Measurements from ENCODE around the gene CARNS1. TPM values are rescaled to one million over a fixed set of nuclear protein-coding genes. Genes with fewer than 3 reads are reported as not detected.
A peak's percentile ranks its signal among the peaks of the same experiment; 100 is the strongest.

The CARNS1 gene
- total and polyA plus RNA-seq, 3 donors from 2014 or later, result 0.74 to 1.6 (median 1.3) TPM

DNA sequence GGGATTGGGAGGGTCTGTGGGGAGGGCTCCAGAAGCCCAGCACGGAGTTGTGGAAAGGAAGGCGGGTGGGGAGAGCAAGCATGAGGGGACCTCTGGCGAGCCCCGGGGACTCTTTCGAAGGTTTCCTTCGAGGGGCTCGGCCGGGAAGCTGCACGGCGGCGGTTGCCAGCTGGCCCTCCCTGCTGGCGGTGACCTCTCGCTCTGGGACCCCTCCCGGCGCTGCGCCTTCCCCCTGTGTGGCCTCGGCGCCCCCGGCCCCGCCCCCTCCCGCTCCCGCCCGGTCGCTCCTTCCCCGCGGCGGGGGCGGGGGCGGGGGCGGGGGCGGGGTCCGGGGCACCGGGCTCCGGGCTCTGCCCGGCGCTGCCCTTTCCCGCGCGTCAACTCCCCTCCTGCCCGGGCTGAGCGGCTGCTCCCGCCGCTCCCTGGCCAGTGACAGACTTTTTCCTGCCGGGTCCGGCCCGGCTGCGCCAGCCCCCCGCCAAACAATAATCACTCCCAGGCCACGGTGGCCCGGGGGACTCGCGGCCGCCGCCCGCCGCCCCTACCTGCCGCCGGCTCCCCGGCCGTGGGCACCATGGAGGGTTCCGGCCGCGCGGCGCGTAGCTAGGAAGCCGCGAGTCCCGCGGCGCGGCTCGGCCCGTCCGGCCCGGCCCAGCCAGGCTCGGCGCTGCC, 43.0 kb upstream of the CARNS1 start:
- peaks cover 25% of the 10 kb centered on the region for H3K4me1 ChIP-seq
- H3K27ac ChIP-seq, result peak overlapping the region in 1 of 2 donors; percentile 91
- WGBS, 2 donors, result 0 to 1% methylated on average over 3 to 44 of the region's 78 CpGs
- intact Hi-C loops (cut with DNase I; ENCODE audit: low total_unique reads), result no loop called here
- H3K36me3 ChIP-seq (ENCODE audit: low read depth, missing control alignments), result no peaks in the 10 kb centered on the region
- TF ChIP-seq, protein P1, sequence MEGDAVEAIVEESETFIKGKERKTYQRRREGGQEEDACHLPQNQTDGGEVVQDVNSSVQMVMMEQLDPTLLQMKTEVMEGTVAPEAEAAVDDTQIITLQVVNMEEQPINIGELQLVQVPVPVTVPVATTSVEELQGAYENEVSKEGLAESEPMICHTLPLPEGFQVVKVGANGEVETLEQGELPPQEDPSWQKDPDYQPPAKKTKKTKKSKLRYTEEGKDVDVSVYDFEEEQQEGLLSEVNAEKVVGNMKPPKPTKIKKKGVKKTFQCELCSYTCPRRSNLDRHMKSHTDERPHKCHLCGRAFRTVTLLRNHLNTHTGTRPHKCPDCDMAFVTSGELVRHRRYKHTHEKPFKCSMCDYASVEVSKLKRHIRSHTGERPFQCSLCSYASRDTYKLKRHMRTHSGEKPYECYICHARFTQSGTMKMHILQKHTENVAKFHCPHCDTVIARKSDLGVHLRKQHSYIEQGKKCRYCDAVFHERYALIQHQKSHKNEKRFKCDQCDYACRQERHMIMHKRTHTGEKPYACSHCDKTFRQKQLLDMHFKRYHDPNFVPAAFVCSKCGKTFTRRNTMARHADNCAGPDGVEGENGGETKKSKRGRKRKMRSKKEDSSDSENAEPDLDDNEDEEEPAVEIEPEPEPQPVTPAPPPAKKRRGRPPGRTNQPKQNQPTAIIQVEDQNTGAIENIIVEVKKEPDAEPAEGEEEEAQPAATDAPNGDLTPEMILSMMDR (IDR thresholded peaks at IDR 0.05), result no peak
- no peak for TF ChIP-seq POLR2A (IDR thresholded peaks at IDR 0.05)
- H3K4me3 ChIP-seq, result peak overlapping the region; percentile 64 to 69
- no peaks in the 10 kb centered on the region for H3K27me3 ChIP-seq
- DNase-seq, result no peak
- H3K9me3 ChIP-seq, result no peaks in the 10 kb centered on the region

DNA sequence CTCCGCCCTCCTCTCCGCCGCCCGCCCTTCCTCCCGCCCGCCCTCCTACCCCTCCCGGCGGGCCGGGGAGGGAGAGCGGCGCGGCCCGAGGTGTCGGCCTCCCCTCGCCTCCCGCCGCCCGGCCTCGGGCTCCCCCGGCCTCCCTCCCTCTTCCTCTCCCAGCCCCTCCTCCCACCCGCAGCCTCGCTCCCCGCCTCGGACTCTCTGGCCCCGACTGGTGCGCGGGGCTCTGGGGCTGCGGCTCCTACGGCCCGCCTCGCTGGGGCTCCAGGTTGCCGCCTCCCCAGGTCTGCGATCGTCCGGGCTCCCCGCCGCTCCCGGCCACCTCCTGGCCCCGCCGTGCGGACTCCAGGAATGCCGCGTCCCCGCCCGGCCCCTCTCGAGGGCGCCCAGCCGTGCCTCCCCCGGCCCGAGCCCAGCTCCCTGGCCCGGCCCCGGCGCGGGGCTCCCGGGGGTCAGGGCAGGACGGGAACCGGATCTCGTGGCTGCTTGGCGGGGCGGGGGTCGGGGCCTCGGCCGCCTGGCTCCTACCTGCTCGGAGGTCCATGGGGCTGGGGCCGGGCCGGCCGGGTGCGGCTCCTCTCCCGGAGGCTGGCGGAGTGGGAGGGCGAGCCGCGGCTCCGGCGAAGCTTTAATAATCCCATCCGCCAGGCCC, 42.4 kb upstream of the CARNS1 start, which contains the start of gene CLCF1:
Gene CLCF1, minus strand, starts transcription at position 606 of the 655 bp plus-strand sequence. Its CDS starts 59 bp downstream, at position 547.
- H3K36me3 ChIP-seq (ENCODE audit: low read depth, missing control alignments), result no peaks in the 10 kb centered on the region
- WGBS, 2 donors, result 0% methylated on average over 12 to 67 of the region's 76 CpGs
- intact Hi-C loops (cut with DNase I; ENCODE audit: low total_unique reads), result no loop called here
- H3K27me3 ChIP-seq, result no peaks in the 10 kb centered on the region
- no peak for TF ChIP-seq POLR2A (IDR thresholded peaks at IDR 0.05)
- TF ChIP-seq, protein P1 (IDR thresholded peaks at IDR 0.05), result no peak
- no peaks in the 10 kb centered on the region for H3K9me3 ChIP-seq
- peak within 1 kb of the TSS; percentile 64 to 69 for H3K4me3 ChIP-seq
- peak within 1 kb of the TSS; percentile 56 to 91 for H3K27ac ChIP-seq
- H3K4me1 ChIP-seq, result peaks cover 24% of the 10 kb centered on the region
- DNase-seq, result peak; percentile 53

DNA sequence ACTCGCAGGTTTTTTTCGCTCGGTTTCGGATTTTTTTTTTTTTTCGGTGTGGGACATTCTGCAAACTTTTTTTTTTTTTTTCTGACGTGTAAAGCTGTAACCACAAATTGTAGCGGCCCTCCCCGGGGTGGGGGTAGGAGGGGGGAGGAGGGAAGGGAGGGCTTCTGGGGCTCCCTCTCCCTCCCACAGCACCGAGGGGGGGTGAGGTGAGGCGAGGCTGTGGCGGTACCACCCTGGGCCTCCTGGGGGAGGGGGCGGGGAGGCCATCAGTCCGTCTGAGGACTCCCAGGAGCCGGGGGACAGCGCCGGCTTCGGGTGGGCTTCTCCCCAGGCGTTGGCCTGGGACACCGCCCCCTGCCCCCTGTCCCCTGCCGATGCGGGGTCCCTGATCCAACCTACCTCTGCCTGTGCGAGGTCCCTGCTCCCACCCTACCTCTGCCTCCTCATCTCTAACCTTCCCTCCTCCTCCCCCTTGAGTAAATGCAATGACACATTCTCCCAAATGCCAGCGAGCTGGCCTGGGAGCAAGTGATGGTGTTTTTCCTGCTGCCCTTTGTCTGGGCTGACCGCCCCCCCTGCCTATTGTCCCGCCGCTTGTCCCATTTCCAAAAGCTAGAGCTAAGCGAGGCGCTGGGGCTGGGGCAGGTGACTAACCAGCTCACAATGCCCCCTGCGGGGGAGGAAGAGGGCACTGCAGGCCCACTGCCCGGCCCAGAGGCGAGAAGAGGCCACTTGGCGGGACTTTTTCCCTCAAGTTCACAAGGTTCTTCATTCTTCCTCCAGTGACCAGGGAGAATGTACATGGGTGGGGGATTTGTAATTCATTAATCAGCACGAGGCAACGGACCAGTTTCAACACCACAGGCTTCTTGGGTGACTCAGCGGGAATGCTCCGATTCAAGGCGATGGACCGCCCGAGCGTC, 41.6 kb upstream of the CARNS1 start:
- Histone ChIP-seq H3K27ac (peak overlapping the region; percentile 56 to 91), H3K9me3 (no peaks in the 10 kb centered on the region), H3K4me1 (peaks cover 24% of the 10 kb centered on the region), H3K36me3 (ENCODE audit: low read depth, missing control alignments) (no peaks in the 10 kb centered on the region), H3K4me3 (peak overlapping the region; percentile 64 to 69), H3K27me3 (no peaks in the 10 kb centered on the region)
- 10 to 19% methylated on average over 23 to 39 of the region's 40 CpGs for WGBS, 2 donors
- intact Hi-C loops (cut with DNase I; ENCODE audit: low total_unique reads), result no loop called here
- peak; percentile 62 for DNase-seq
- TF ChIP-seq, protein P1 (IDR thresholded peaks at IDR 0.05), result peak in 2 of 3 experiments; percentile 16 to 39
- TF ChIP-seq POLR2A (IDR thresholded peaks at IDR 0.05), result no peak

DNA sequence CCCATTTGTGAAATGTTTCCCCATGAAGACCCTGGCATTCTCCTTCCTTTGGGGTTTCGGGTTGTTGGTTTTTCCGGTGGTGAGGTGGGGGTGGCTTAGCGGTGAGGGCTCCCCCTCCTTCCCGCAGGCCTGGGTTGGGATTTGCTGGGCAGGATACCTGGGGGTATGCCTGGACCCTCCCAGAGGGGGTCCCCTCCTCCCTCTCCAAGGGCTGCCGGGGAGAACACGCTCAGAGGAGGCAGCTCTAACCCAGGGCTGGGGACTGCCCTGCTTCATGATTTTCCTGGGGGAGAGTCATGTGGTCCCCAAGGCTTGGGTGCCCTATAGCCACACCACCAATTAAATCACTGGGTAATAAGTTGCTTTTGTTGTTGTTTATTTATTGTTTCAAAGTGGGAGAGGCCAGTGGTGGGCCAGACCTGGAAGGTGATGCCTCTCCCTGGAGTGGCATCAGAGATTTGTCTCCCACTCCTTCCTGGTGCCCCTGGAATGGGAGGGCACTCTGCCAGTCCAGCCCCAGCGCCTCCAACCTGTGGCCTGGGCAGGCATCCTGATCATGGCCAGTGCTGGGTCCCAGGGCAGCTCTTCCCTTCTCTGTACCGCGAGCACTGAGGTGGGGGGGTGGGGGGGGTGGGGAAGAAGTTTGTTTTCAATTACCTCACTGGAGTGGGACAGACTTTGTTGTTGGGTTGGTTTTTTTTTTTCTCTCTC, 40.8 kb upstream of the CARNS1 start:
- H3K4me3 ChIP-seq, result no peak overlapping the region
- TF ChIP-seq POLR2A (IDR thresholded peaks at IDR 0.05), result no peak
- TF ChIP-seq, protein P1 (IDR thresholded peaks at IDR 0.05), result no peak
- H3K36me3 ChIP-seq (ENCODE audit: low read depth, missing control alignments), result no peaks in the 10 kb centered on the region
- H3K27ac ChIP-seq, result peak overlapping the region in 1 of 2 donors; percentile 91
- no peaks in the 10 kb centered on the region for H3K27me3 ChIP-seq
- no peak for DNase-seq
- 20 to 41% methylated on average over 3 to 9 of the region's 9 CpGs for WGBS, 2 donors
- intact Hi-C loops (cut with DNase I; ENCODE audit: low total_unique reads), result no loop called here
- H3K9me3 ChIP-seq, result no peaks in the 10 kb centered on the region
- H3K4me1 ChIP-seq, result peaks cover 22% of the 10 kb centered on the region

All from testis (tissue), 3 donors.